K562 (cell line): ENCODE results near the gene EEF1A1. TPM values are rescaled to one million over a fixed set of nuclear protein-coding genes. Genes with fewer than 3 reads are reported as not detected.

Experiments used
- ATF7 ChIP-seq: fragments of 450-650 bp; IDR thresholded peaks from 2 replicates; pipeline ENCODE4 v1.7.1; 2014; ENCODE audit warnings: mild to moderate bottlenecking, moderate library complexity
- BDP1 ChIP-seq: IDR thresholded peaks from 3 replicates; pipeline ENCODE4 v1.6.1; 2011; ENCODE audit not compliant: insufficient read length, insufficient read depth
- CHAMP1 ChIP-seq: fragments of 450-650 bp; IDR thresholded peaks from 2 replicates; pipeline ENCODE4 v1.6.1; 2016; ENCODE audit warnings: mild to moderate bottlenecking
- CHD1 ChIP-seq: fragments of 200-600 bp; sonication (generic); IDR thresholded peaks from one replicate; pipeline ENCODE4 v1.6.1; 2012; ENCODE audit warnings: mild to moderate bottlenecking, moderate library complexity, low read length, inconsistent platforms
- CHD4 ChIP-seq: fragments of 200-600 bp; sonication (generic); IDR thresholded peaks from 3 replicates; pipeline ENCODE4 v1.6.1; 2012; ENCODE audit warnings: low read depth, mild to moderate bottlenecking, mixed read lengths, low read length, inconsistent platforms; ENCODE audit not compliant: insufficient read depth, insufficient replicate concordance, poor library complexity, severe bottlenecking
- DNMT1 ChIP-seq: fragments of 450-650 bp; IDR thresholded peaks from 2 replicates; pipeline ENCODE4 v1.6.1; 2016; ENCODE audit warnings: antibody characterized with exemption, mild to moderate bottlenecking
- ELK1 ChIP-seq: sonication (generic); formaldehyde crosslinking; IDR thresholded peaks from 2 replicates; pipeline ENCODE4 v1.8.1; 2022; ENCODE audit warnings: missing genetic modification reagents
- ILK ChIP-seq: fragments of 450-650 bp; IDR thresholded peaks from 2 replicates; pipeline ENCODE4 v1.6.1; 2016; ENCODE audit warnings: missing genetic modification characterization, low read depth, mild to moderate bottlenecking, missing compliant biosample characterization, moderate library complexity, borderline replicate concordance
- KDM1A ChIP-seq, 2 experiments: fragments of 450-650 bp; IDR thresholded peaks; 2 replicates each; pipeline ENCODE4 v1.6.1; 2016; ENCODE audit warnings: mild to moderate bottlenecking in 2 of 2
- NBN ChIP-seq: fragments of 450-650 bp; IDR thresholded peaks from 2 replicates; pipeline ENCODE4 v1.6.1; 2016; ENCODE audit warnings: low read depth, mild to moderate bottlenecking
- POLR2G ChIP-seq: fragments of 200-400 bp; formaldehyde crosslinking; IDR thresholded peaks from 2 replicates; pipeline ENCODE4 v1.6.1; 2017; ENCODE audit warnings: low read depth, mild to moderate bottlenecking, antibody characterized with exemption, low read length, moderate library complexity
- RBBP5 ChIP-seq: fragments of 200-600 bp; sonication (generic); IDR thresholded peaks from 2 replicates; pipeline ENCODE4 v1.6.1; 2012; ENCODE audit warnings: borderline replicate concordance, mild to moderate bottlenecking, low read length, control low read depth, inconsistent platforms; ENCODE audit not compliant: insufficient read depth, poor library complexity, severe bottlenecking
- RUNX1 ChIP-seq: sonication (generic); IDR thresholded peaks from 2 replicates; pipeline ENCODE4 v1.6.1; 2016; ENCODE audit warnings: antibody characterized with exemption, low read depth
- SIN3A ChIP-seq, 2 experiments: fragments of 150-350 bp in 1 of 2; IDR thresholded peaks; 2 replicates each; pipeline ENCODE4 v1.6.1; 2011 to 2016; ENCODE audit warnings: borderline replicate concordance in 2 of 2, low read depth in 2 of 2, low read length in 2 of 2, mild to moderate bottlenecking in 2 of 2, moderate library complexity in 2 of 2; ENCODE audit not compliant: control insufficient read depth in 1 of 2
- SMAD1 ChIP-seq: fragments of 150-350 bp; IDR thresholded peaks from 2 replicates; pipeline ENCODE4 v1.6.1; 2014; ENCODE audit warnings: low read length, low read depth; ENCODE audit not compliant: partially characterized antibody
- SMAD2 ChIP-seq: fragments of 150-350 bp; IDR thresholded peaks from 2 replicates; pipeline ENCODE4 v1.6.1; 2014; ENCODE audit warnings: low read depth, mild to moderate bottlenecking, low read length
- SMARCA4 ChIP-seq: fragments of 450-650 bp; IDR thresholded peaks from 2 replicates; pipeline ENCODE4 v1.6.1; 2016
- TRIM24 ChIP-seq, 2 experiments: fragments of 450-650 bp; IDR thresholded peaks; 2 replicates each; pipeline ENCODE4 v1.6.1; 2016
- ZNF263 ChIP-seq: sonication (generic); formaldehyde crosslinking; IDR thresholded peaks from 2 replicates; pipeline ENCODE4 v1.8.0; 2022; ENCODE audit warnings: mild to moderate bottlenecking, missing genetic modification reagents, borderline replicate concordance
- ZNF764 ChIP-seq: fragments of 250-450 bp; sonication (Bioruptor Pico); IDR thresholded peaks from 2 replicates; pipeline ENCODE4 v1.4.0; 2020; ENCODE audit warnings: low read depth, mild to moderate bottlenecking, moderate library complexity
- ZNF766 ChIP-seq: fragments of 200-800 bp; sonication (Bioruptor generic); conservative IDR thresholded peaks from 2 replicates; pipeline ENCODE4 v1.6.1; 2016; ENCODE audit warnings: missing genetic modification characterization, missing compliant biosample characterization
- polyA plus RNA-seq, 8 experiments: library from polyadenylated mRNA; depleted of rRNA in 4 of 8; stranded (reverse) in 5 of 8; unstranded in 3 of 8; fragments of >200 nt; fragmentation: Nextera tagmentation in 2 of 8; fragmentation: Illumina TruSeq in 1 of 8; extraction: Ambion mirVana in 2 of 8; extraction: Trizol in 1 of 8; gene quantifications; 2 replicates each; pipeline versions ENCODE4 v1.2.1 to v1.2.3, GENCODE V29; 2011 to 2014; ENCODE audit warnings: inconsistent platforms in 1 of 8, missing spikeins in 1 of 8
- total RNA-seq, 7 experiments: library from RNA; depleted of rRNA in 6 of 7; stranded (reverse); fragments of >200 nt in 6 of 7; fragmentation: Illumina TruSeq in 2 of 7; extraction: Trizol in 2 of 7; gene quantifications; 2 replicates each; pipeline versions ENCODE4 v1.2.1 to v1.2.3, GENCODE V29; 2011 to 2021; ENCODE audit warnings: low replicate concordance in 1 of 7
- TF ChIP-seq, protein P1 (sequence below): sonication (generic); formaldehyde crosslinking; IDR thresholded peaks from 2 replicates; pipeline ENCODE4 v1.8.0; 2022; ENCODE audit warnings: missing genetic modification reagents, mild to moderate bottlenecking, borderline replicate concordance

The EEF1A1 gene
- total and polyA plus RNA-seq, 9 of the 15 experiments (the other 6 are each of a cell fraction or from before 2014, with no cell fraction given), result 6,453 to 17,323 (median 11,082) TPM

DNA sequence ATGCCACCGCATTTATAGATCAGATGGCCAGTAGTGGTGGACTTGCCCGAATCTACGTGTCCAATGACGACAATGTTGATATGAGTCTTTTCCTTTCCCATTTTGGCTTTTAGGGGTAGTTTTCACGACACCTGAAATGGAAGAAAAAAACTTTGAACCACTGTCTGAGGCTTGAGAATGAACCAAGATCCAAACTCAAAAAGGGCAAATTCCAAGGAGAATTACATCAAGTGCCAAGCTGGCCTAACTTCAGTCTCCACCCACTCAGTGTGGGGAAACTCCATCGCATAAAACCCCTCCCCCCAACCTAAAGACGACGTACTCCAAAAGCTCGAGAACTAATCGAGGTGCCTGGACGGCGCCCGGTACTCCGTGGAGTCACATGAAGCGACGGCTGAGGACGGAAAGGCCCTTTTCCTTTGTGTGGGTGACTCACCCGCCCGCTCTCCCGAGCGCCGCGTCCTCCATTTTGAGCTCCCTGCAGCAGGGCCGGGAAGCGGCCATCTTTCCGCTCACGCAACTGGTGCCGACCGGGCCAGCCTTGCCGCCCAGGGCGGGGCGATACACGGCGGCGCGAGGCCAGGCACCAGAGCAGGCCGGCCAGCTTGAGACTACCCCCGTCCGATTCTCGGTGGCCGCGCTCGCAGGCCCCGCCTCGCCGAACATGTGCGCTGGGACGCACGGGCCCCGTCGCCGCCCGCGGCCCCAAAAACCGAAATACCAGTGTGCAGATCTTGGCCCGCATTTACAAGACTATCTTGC lies 725 bp downstream of the EEF1A1 start (continued):
- TF ChIP-seq CHAMP1 (no peak), TRIM24 (IDR thresholded peaks at IDR 0.05) (0 out of 4 replicates have a peak, but pooled peaks of 1 of the 2 experiments have one; percentile 6), RUNX1 (no peak), ILK (tag) (no peak), CHD1 (peak; percentile 99), ZNF766 (CRISPR knock-in tag) (no peak), ATF7 (no peak), ZNF764 (CRISPR knock-in tag) (no peak), SMAD2 (no peak), SIN3A (IDR thresholded peaks at IDR 0.05; ENCODE audit: borderline replicate concordance in 2 of 2, control insufficient read depth in 1 of 2, low read depth in 2 of 2, low read length in 2 of 2) (no peak; a peak in 1 of 4 replicates), ELK1 (CRISPR knock-in tag) (no peak), POLR2G (no peak), DNMT1 (no peak), RBBP5 (peak; percentile 90), CHD4 (no peak), NBN (no peak), BDP1 (no peak), SMARCA4 (no peak), ZNF263 (CRISPR knock-in tag) (peak; percentile 8; the same call in 1 of the 2 replicates), SMAD1 (peak; percentile 69), KDM1A (IDR thresholded peaks at IDR 0.05) (no peak)
- TF ChIP-seq, protein P1, sequence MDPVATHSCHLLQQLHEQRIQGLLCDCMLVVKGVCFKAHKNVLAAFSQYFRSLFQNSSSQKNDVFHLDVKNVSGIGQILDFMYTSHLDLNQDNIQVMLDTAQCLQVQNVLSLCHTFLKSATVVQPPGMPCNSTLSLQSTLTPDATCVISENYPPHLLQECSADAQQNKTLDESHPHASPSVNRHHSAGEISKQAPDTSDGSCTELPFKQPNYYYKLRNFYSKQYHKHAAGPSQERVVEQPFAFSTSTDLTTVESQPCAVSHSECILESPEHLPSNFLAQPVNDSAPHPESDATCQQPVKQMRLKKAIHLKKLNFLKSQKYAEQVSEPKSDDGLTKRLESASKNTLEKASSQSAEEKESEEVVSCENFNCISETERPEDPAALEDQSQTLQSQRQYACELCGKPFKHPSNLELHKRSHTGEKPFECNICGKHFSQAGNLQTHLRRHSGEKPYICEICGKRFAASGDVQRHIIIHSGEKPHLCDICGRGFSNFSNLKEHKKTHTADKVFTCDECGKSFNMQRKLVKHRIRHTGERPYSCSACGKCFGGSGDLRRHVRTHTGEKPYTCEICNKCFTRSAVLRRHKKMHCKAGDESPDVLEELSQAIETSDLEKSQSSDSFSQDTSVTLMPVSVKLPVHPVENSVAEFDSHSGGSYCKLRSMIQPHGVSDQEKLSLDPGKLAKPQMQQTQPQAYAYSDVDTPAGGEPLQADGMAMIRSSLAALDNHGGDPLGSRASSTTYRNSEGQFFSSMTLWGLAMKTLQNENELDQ, result no peak
